GM21423 (cell line): ENCODE measurements around the gene CCDC50.

Experiments used
- ATAC-seq: cut with Tn5 transposase; IDR thresholded peaks from one replicate; pipeline ENCODE4 v1.9.1; 2021; ENCODE audit warnings: mild to moderate bottlenecking, moderate library complexity; ENCODE audit not compliant: unreplicated experiment

The CCDC50 gene

DNA sequence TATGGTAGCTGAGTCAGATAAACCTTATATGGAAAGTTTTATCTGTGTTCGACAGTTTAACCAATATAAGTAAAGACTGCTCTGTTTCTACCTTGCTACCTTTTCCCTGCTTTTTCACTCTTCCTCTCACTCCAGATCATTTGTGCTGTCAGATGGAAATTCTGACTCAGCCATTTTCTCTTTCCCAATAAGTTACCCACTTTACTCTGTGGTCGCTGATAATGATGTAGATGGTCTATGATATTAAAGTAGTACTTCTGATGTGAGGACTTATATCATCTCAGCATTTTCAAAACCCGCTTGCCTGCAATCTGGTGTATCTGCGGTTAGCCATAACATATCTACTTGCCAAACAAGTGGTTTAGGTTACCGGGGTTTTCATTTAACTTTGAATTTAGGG is 16.1 kb downstream of the CCDC50 start:
- ATAC-seq = no peak

DNA sequence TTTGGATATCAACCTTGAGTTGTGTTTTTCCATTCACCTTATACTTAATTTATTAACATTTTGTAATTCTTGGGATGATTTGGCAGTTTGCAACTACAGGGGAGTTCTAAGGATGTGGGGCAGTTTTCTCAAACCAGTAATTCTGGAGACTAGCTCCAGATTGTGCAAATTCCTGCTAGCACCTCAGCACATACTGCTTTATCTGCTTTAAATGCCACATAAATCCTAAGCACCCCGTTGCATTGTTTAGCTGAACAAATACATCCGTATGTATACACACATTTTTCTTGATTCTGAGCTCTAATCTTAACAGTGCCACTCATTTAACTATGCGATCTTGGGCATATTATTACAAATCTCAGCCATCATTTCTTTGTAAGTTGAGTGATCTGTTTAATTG is 18.0 kb downstream of the CCDC50 start:
- no peak for ATAC-seq

DNA sequence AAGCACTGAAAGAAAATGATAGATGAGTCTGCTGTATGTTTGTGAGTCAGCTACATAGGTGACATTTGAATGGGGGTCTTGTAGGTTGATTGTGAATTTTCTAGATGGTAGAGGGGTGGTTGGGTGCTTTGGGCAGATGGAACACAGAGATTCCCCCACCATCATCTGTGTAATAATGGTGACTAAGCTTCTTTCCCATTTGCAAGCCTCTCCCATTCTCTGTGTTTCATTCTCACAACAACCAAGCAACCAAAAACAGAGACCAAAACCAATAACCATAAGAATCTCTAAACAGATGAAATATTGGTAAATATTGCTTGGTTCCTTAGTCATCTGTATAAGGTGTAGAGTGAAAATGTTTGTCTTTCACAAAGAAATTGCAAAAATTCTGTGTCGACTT is 18.9 kb downstream of the CCDC50 start:
- no peak for ATAC-seq

DNA sequence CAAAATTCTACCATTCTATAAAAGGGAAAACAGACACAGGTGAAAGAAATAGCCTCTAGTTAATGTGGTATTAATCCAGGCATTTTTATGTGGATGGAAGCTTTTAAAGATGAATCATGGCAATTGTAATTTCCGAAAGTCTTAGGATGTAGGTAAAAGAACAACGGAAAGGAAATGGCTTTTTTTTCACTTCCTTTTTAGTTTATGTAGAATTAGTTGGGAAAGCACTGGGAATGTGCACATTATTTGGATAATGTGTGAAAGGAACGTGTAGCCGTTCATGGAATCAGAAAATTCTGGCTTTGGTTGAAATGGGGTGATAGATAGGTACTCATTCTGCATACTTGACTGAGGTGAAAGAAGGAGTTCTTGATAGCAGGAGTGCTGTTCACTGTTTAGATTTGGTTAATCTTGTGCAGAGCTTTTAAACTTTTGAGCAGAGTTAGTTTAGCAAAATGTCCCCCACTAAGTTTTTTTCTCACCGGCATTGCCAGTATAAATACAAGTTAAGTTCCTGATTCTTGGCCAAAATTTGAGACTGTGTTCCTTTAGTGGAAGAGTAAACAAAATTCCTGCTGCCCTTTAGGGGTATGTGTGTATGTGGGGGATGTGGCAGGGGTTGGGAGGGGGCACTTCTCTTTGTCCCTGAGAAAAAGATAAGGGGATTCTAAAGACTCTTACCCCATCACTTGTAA is 21.3 kb downstream of the CCDC50 start:
- ATAC-seq = no peak

DNA sequence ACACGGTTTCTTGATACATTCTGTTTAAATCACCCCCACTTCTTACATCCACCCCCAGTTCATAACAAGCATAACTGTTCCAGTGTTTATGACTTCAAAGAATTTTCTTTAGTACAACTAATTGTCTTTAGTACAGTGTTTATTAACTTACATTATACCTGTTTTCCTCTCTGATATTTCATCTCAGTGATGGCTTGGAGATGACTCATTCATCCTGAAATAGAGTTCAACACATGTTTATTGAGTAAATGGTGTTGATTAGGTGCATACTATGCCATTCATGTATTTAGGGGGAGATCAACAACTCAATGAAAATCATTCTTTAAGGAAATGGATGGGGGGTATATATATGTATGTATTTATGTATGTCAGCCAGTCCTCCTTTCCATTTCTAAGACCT is 22.8 kb downstream of the CCDC50 start:
- no peak for ATAC-seq

DNA sequence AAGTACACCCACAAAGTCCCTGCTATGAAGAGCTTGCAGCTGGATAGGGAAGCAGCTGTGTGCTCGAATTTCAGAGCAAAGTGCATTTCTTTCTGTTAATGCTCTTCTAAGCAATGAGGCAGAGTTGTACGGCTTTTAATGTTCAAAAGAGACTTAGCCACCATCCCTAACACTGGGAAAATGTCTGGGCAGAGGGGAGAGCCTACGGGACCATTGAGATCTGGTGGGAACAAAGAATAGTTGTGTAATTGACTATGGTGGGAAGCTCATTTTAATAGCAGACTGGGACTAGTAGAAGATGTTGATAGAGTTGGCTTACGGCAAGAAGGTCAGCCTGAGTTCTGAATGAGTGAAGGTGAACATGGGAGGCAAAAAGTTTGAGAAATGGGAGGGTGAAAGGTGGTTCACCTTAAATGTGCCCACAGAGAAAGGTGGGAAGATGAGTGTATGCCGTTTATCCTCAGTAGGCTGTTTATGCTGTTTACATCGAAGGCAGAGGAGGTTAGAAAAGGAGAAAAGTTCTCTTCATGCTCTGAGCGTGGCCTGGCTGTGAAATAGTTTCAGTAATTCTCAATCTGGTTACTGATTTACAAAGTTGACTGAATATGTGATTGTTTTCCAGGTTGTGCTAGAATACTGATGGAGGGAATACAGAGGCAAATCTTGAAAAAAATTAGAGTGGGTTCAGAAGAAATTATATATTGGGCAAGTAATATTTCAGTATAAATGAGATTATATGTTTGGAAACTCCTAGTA is 24.0 kb downstream of the CCDC50 start:
- ATAC-seq = peak; percentile 44

DNA sequence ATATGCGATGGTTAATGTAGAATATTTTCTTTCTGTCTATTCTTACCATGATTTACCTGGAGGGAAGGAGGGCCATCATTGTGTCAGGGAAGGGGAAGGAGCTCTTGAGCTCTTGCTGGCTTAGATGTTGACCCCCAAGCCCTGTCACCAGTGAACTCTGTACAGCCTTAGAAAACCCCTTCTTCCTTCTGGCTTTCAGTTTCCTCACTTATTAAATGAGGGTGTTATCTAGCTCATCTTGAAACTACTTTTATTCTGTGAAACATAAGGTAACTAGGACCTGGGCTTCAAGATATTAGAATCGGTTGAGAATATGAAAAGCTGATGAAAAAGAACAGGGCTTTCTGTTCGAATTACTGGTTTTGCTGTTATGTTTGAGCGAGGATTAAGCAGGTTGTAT is 26.2 kb downstream of the CCDC50 start:
- ATAC-seq = peak; percentile 69

DNA sequence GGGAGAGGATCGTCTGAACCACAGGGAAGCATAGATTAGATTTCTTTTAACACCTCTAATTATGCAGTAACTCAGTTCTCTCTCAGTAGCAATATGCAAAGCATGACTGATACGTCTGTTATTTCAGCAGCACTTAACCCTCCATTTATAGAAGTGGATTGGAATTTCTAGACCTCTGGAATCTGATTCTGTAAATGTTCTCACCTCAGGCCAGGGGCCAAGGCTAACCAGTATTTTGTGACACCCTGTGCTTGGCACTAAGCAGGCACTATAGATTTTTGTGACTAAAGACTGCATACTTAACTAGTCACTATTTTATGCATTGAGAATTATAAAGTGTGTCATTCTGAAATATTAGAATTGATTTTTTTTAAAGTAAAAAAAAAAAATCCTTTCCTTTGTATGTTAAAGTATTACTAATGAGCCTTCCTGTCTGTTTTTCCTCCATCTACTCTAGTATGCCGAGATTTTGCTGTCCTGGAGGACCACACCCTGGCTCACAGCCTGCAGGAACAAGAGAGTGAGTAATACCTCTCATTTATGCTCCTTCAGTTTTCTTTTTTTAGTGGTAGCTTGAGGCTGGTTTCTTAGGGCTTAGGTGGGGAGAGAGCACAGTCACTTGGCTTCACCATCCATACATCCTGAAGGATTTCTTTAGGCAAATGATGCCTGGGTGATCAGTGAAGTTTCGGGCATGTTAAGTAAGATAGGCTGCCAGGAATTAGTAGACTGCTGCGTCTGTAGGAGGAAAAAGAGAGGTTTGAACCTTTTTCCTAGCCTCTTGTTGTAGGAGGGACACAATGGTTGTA is 27.6 kb downstream of the CCDC50 start:
- no peak for ATAC-seq

DNA sequence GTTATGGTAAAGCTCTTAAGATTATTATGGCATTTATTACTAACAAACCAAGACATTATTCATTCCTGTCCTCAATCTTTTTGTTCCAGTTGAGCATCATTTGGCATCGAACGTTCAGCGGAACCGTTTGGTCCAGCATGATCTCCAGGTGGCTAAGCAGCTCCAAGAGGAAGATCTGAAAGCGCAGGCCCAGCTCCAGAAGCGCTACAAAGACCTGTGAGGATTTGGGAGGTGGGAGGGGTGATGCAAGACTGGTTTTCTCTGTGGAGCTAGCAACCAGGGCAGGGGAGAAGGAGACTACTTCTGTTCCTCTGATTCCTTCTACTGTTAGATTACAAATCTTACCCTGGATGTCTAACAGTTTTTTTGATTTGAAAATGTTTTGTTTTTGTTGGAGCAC is 28.7 kb downstream of the CCDC50 start:
- no peak for ATAC-seq

DNA sequence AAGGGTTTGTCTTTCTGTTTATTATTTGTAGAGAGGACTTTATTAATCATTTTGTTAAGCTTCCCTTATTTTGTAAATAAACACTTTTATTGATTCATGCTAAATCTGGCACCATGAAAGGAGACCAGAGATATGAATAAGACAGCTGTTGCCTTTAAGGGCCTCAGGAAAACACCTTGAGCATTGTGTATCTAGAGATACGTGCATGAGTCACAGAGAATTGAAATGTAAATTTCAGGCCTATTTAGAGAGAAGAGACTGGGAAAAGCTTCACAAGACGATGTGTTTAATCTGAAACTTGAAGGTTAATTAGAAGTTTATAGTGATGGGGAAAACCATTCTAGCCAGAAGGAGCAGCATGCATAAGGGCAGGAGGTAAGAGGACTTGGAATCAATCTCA is 29.7 kb downstream of the CCDC50 start:
- no peak for ATAC-seq

DNA sequence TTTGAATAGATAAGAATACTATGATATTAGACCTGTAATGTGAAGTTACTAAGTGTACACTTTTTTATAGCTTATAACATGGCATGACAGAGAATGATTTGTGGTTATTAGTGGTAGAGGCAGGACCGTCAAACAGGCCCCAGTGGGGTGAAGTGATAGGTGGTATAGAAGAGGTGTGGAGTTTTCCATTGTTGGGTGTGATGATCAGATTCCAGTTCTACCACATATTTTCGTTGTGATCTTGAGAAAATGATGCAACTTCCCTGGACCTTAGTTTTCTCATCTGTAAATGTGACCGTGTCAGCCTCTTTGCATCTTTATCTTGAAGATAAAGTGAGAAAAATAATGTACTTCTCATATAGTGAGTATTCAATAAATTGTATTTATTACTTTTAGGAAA is 31.4 kb downstream of the CCDC50 start:
- no peak for ATAC-seq

DNA sequence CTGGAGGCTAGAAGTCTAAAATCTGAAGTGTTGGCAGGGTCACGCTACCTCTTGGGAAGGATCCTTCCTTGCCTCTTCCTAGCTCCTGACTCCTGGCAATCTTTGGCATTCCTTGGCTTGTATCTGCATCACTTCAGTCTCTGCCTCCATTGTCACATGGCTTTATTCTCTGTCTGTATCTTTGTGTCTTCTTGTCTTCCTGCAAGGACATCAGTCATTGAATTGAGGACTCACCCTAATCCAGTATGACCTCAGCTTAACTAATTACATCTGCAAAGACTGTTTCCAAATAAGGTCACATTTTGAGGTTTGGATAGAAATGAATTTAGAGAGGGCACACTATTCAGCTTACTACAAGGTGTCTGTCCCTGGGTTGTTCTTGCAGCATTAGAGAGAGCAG is 32.3 kb downstream of the CCDC50 start:
- ATAC-seq = no peak

DNA sequence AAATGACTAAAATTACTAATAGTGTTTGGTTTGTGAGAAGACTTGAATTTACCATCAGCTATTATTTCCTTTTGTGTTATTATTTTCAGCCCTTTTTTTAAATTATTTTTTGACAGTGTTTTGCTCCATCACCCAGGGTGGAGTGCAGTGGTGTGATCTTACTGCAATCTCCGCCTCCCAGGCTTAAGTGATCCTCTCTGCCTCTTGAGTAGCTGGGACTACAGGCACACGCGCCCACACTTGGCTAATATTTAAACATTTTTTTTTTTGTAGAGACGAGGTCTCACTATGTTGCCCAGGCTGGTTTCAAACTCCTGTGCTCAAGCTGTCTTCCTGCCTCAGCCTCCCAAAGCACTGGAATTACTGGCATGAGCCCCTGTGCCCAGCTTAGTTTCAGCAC is 32.8 kb downstream of the CCDC50 start:
- no peak for ATAC-seq

DNA sequence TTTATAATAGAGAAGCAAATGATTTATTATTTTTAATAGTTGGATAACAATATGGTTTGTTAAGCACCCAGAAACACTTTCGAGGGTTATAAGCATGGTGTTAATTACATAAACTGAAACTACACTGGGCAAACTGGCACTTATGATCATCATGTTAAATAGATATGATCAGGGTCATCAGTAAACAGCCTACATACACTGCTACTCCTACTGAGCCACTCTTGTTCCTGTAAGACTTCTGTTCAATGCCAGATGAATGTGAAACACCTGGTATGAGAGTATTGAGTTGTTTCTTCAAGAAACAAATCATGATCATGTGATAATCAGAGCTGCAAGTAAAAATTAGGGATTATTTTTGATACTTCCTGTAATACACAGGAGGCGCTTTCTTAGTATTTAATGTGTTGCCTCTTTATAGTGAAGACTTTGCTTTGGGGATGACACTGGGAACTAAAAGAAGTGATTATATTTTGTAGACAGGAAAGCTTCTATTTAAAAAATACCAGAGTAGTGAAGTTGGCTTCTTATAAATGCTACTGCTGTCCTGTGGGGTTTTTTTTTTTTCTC is 33.4 kb downstream of the CCDC50 start:
- no peak for ATAC-seq

DNA sequence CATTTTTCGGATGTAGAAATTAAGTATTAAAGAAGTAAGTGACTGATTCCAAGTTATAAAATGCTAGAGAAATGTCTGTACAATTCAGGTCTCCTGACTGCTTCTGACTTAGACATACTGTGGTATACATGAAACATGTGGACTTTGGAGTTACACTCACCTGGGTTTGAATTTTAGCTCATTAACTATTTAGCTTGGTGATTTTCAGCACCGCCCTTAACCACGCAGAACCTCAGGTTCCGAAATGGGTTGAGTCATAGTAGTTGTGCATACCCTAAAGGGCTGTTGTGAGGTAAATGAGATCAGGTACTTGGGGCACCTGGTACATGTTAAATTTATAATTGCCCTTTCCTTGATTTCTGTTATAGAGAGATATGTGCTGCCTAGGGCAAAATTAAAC is 34.0 kb downstream of the CCDC50 start:
- no peak for ATAC-seq

DNA sequence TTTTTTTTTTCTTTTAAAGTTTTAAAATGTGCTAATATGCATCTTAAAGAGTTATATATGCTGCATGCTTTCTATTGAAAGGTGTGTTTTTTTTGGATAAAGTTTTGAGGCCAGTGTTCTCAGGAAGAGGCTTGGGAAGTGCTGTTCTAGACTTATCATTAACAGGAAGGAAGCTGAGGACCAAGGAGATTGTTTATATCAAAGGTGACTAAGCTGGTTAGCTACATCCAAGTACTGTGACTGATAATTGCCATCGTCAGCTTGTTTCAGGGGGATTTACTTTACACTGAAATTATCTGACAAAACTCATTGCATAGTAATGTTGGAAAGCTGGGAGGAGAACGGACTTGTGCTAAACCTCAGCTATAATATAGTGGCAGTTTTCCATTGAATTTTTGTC is 37.5 kb downstream of the CCDC50 start:
- no peak for ATAC-seq

DNA sequence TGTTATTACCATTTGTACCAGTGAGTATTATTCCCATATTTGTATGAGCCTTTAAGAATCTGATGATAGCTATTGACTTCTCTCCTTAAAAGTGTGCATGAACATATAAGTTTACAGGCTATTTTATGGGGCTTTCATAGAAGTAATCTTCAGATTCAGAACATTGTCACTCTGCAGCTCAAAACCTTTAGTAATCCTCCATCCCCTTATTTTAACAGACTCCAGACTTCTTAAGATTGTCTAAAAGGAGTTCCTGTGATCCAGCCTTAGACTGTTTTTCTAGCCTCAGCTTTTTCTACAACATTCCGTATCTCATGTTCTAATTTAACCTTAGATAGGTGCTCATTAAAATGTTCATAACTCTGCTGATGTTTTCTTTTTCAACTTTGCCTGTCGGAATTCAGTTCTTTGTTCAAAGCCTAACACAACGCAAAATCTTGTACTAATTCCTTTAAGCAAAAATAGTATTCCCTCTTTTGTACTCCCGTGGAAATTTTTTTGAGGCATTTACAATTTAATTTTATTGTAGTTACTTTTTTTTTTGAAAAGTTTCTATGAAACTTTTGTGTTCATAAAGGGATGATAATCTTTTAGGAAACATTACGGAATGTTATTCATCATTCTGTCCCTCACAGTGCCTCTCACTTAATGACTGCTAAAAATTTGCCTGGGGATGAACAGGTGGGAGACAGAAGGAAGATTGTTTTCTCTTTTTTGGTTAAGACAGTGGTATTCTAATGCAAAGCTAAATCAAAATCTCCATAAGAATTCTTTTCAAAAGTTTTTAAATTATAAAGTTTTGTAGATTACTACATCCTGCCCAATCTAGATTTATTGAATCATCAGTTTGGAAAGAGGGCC is 39.8 kb downstream of the CCDC50 start:
- ATAC-seq = no peak

DNA sequence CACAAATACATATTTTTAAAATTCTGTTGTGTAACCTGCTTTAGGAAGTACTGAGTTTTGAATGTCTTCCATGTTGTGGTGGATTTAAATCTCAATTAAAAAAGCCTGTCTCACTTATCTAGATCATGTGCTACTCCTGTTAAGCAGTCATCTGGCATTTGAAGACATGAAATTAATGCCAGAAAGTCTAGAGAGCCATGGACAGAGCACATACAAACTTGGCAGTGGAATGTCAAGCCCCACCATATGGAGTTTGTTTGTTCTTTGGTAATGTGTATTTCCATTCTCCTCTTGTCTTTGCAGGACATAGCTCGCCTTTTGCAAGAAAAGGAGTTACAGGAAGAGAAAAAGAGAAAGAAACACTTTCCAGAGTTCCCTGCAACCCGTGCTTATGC is 40.4 kb downstream of the CCDC50 start:
- no peak for ATAC-seq

DNA sequence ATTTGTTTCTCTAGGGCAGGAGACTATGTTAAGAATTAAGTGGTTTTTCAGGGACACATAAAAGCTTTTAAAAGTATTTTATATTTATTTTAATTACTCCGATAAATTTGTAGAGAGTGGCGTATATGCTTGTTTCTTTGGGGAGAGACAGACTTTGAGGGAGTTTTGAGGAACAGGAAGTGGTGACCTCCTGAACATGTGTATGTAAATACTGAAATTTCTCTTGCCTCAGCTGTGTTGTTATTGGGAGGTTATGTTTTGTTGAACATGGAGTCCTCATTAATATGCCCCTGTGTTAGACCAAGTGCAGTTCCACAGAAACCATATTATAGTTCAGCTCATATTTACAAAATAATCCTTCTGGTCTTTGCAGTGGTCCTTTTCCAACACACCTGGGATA is 42.9 kb downstream of the CCDC50 start:
- no peak for ATAC-seq

DNA sequence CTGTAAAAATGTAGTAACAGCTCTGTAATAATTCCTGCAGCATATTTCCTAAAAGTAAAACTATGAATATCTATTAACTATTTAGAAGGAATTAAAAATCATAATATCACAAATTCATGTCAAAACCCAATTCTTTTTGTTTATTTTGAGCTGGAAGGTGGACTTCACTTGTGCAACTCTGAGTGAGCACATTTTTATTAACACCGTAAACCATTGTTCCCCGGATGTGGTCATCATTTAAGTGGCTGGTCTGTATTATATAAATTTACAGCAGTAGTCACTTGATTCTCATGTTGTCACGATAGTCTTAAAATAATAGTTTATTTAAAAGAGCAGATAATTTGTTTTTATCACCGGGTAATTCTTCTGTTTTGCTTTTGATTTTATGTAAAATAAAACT is 44.1 kb downstream of the CCDC50 start:
- no peak for ATAC-seq
